ENCODE measurements around the gene NYNRIN. TPM values are rescaled to one million over a fixed set of nuclear protein-coding genes. Genes with fewer than 3 reads are reported as not detected.

The NYNRIN gene
- total and polyA plus RNA-seq, 2 of the 4 experiments (the other 2 are of a cell fraction), result 2.2 to 5.4 TPM

DNA sequence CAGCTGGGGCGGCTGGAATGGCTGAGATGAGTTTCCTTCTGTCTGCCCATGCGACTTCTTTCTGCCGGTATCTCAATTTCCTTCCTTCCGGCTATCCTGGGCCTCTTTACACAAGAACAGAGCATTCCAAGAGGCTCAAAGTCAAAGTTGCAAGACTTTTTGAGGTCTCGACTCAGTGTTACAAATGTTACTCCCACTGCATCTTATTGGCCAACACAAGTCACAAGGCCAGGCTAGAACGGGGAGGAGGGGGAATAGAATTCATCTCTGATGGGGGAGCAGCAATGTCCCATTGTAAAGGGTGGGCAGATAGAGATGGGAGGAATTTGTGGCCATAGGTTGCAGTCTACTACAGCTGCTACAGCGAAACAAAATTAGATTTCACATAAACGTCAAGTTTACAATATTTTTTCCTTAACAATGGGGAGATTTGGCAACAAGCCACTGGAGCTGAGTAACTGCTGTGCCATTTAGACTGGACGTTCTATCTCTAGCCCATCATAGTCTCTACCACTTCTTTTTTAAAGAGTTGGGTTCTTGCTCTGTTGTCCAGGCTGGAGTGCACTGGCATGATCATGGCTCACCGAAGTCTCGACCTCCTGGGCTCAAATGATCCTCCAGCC is 9.5 kb upstream of the NYNRIN start:
- Histone ChIP-seq H3K9me3 (ENCODE audit: control insufficient read depth, insufficient read depth, low read length) (no peaks in the 10 kb centered on the region), H4K20me1 (ENCODE audit: insufficient read depth, low read length) (no peaks in the 10 kb centered on the region), H4K5ac (ENCODE audit: low read depth, low read length) (no peak overlapping the region), H3K56ac (ENCODE audit: extremely low read depth, insufficient read depth, low read length) (no peak overlapping the region), H3K79me1 (ENCODE audit: low read depth in 1 of 2, low read length in 2 of 2) (no peaks in the 10 kb centered on the region), H3K27me3 (ENCODE audit: control insufficient read depth, insufficient read depth, low read length) (peaks cover 5% of the 10 kb centered on the region), H2BK20ac (ENCODE audit: low read depth, low read length) (peak overlapping the region; percentile 22; the same call in 1 of the 2 replicates), H2BK5ac (ENCODE audit: low read depth, low read length, poor library complexity, severe bottlenecking) (no peak overlapping the region), H3K18ac (ENCODE audit: low read depth, low read length) (no peak overlapping the region), H4K91ac (ENCODE audit: insufficient read depth, low read depth, low read length) (no peak overlapping the region), H3K36me3 (ENCODE audit: control insufficient read depth, insufficient read depth, low read length) (no peaks in the 10 kb centered on the region), H3K4me1 (ENCODE audit: control insufficient read depth, insufficient read depth, low read length) (peaks cover 7% of the 10 kb centered on the region), H2AFZ (replicated peaks; ENCODE audit: low read length, poor library complexity) (peak overlapping the region; percentile 68), H2AK9ac (replicated peaks; ENCODE audit: low read depth, low read length, poor library complexity) (no peak overlapping the region), H3K4ac (ENCODE audit: low read depth, low read length) (no peak overlapping the region), H3K23ac (ENCODE audit: low read depth, low read length) (no peak overlapping the region), H2AK5ac (ENCODE audit: low read depth, low read length) (0 out of 2 replicates have a peak overlapping the region, but pooled peaks have one; percentile 14), H3K4me3 (ENCODE audit: insufficient read depth, low read depth, low read length) (no peak overlapping the region), H3K14ac (replicated peaks; ENCODE audit: low read depth, low read length) (peak overlapping the region; percentile 11; the same call in 1 of the 2 replicates), H2BK120ac (ENCODE audit: low read depth, low read length) (no peak overlapping the region), H3K9ac (ENCODE audit: low read depth, low read length) (no peak overlapping the region), H3K27ac (ENCODE audit: insufficient read depth, low read length) (peak overlapping the region; percentile 34; the same call in 1 of the 2 replicates), H4K8ac (ENCODE audit: low read depth in 2 of 2, low read length in 2 of 2) (peak overlapping the region in 1 of 2 experiments; percentile 7; a peak in 1 of 4 replicates), H3K4me2 (ENCODE audit: low read depth, low read length) (peak overlapping the region; percentile 64), H3K9me1 (ENCODE audit: insufficient read depth, low read length) (0 out of 2 replicates have a peak, but pooled peaks cover 2% of the 10 kb centered on the region), H2BK15ac (ENCODE audit: low read depth, low read length) (no peak overlapping the region)
- intact Hi-C loops (cut with micrococcal nuclease), result no loop called here
- ATAC-seq (ENCODE audit: low read depth) (peak; percentile 79), DNase-seq (peak; percentile 64)
- 16% methylated on average over 3 of the region's 11 CpGs; no CpG with 5 or more reads in 1 of the 2 experiments for WGBS, 2 experiments (ENCODE audit: extremely low coverage in 2 of 2, insufficient read length in 1 of 2)
- TF ChIP-seq RFX5 (IDR thresholded peaks at IDR 0.05; ENCODE audit: low read depth, low read length), result no peak
- TF ChIP-seq, protein P1, sequence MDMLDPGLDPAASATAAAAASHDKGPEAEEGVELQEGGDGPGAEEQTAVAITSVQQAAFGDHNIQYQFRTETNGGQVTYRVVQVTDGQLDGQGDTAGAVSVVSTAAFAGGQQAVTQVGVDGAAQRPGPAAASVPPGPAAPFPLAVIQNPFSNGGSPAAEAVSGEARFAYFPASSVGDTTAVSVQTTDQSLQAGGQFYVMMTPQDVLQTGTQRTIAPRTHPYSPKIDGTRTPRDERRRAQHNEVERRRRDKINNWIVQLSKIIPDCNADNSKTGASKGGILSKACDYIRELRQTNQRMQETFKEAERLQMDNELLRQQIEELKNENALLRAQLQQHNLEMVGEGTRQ (IDR thresholded peaks at IDR 0.05; ENCODE audit: low read depth, low read length), result peak; percentile 87
- POLR2A ChIA-PET (ENCODE audit: unreplicated experiment), result interaction anchor here (0.6 to 1.3 kb wide), 2 partner anchors 10 to 36 kb away, joined by 3 to 7 read pairs; no protein-coding TSS in a partner anchor
- dilution Hi-C loops (cut with HindIII; ENCODE audit: low sequenced_read_pairs, unreplicated experiment), result no loop called here
- CTCF ChIA-PET, result no interaction called here
- in situ Hi-C loops (cut with MboI; ENCODE audit: low sequenced_read_pairs), result no loop called here
- BruUV-seq (replicated peaks), result no TSS peak

Measured in IMR-90 (cell line).